ENCODE measurements around the gene NKD2.
"Not testable (repeated sequence)": the region's sequence is repeated elsewhere in the genome, so short reads cannot be mapped to it uniquely, and the experiment has no call there.

The NKD2 gene

DNA sequence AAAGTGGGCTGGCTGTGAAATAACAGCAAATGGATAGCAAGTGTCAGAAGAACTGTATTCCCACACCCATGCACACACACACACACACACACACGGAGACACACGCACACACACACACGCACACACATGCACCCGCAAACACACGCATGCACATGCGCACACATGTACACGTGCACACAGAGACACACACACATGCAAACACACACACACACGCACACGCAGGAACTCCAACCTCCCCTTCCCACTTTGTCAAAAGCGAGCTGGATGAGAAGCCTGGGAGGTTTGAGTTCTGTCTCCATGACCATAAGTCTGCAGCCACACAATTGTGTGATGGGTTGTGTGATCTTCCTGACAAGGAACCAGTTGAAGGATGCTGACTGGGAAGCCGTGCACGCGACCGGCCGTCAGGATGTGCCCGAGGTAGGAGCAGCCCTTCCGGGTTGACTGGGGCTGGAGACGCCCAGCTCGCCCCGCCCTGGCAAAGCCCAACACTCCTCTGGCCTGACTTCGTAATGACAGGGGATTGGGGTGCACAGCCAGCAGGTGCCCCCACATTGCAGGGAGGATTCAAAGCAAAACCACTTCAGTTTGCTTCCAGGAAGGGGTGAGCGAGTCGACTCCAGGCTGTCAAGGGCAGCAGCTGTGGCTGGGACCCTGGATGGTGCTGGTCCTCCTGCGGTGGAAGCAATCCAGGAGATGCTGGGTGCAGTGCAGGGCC is 29.3 kb upstream of the NKD2 start:
- no peak for DNase-seq

DNA sequence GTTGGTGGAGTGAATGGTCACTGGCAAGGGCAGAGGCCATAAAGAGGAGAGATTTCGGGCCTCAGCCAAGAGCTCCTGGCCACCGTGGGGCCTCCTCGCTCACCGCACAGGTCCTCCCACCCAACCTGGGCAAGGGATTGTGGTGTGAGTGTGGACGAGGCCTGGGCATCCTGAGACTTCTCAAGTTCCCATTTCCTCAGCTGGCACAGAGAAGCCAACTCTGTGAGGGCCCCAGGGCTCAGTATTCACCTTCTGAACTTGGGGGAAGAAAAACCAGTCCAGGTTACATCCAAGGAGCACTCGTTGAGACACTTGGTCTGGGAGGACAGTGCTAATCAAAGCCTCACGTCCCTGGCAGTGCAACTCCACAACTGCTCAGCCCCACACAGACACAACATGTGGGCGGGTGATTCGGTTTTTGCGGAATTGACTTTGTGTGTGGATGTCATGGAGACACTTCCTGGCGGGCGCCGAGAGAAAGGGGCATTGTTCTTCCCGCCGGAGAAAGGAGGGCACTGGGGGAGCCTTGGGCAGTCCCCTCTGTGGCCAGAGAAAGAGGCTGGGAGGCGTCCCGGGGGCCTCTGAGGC is 28.5 kb upstream of the NKD2 start:
- DNase-seq: peak; percentile 45

DNA sequence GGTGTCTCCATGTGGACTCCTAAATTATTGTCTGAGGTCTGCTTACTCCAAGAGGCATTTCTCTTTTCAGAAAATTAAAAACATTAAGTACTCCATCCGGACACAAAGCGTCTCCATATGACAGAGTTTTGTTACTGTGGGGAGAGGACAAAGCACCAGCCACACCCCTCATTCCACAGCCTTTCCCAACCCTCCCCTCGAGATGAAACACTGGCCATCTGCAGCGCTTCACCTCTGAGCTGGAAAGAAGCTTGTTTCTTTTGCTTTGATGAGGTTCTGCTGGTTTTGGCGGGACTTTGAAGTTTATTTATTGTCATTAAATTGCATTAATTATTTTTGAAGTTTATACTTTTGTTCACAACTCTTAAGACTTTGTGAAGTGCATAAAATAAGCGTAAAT is 27.6 kb upstream of the NKD2 start:
- no peak for DNase-seq

DNA sequence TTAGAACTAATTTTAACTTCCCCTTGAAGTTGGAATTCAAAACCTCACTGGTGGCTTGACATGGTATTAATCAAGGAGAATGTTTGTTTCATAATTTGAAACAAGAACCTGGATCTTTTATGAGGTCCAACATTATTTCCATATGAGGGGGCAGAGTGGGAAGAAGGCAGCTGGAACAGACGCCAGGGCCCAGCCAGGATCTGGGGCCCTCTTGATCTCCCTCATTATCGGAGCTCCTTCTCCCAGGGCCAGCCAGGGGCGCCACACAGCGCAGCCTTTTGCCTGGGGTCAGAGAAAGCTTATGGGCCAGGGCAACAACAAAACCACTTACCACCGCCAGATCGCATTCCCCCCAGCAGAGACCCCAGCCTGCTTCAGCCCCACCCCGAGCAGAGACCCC is 27.1 kb upstream of the NKD2 start:
- no peak for DNase-seq

DNA sequence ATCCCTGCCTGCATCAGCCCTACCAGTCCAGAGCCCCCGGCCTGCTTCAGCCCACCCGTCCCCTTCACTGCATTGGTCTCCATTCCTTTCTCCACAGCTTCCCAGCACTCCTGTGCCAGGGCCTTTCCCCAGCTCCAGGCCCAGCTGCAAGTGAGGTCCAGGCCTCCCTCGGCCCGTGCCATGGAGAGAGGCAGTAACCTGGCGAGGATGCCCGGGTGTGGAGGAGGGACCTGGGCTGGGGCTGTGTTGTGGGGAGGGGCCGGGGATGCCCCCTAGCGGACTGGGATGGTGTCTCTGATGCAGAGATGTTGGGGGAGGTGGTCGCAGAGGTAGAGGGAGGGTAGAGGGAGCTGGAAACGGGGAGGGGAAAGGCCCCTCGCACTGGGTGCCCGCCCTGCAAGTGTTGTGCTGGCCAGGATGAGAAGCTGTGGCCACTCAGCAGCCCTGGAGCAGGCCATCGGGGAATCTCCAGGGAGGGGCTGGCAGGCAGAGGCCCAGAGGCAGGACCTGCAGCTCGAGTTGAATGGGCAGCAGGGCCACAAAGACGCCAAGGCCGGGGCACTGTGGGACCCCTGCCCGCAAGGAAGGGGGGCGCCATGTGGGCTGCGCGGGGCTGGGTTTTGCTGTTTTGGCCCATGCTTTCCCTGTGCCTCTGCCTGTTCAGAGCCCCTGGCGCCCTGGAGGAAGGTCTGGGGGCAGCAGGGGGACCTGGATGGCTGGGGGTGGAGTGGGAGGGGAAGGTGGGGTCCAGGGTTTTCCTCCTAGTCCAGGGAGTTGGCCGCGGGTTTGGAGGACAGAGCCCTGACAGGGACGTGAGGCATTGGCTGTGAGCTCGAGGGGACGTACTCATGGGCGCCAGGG is 26.0 kb upstream of the NKD2 start:
- DNase-seq: peak; percentile 57

DNA sequence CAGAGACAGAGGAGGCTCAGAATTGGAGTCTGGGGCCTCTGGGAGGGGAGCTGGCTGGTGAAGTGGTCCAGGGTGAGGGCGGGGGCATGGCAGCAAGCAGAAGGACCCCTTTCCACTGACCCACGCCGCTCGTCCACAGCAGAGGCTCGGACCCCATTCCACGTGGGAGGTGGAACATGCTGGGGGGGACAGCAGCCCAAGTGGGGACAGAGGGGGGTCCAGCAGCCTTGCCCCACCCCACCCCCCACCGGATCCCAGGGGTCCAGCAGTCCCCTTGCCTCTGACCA is 25.4 kb upstream of the NKD2 start:
- DNase-seq: peak; percentile 47

DNA sequence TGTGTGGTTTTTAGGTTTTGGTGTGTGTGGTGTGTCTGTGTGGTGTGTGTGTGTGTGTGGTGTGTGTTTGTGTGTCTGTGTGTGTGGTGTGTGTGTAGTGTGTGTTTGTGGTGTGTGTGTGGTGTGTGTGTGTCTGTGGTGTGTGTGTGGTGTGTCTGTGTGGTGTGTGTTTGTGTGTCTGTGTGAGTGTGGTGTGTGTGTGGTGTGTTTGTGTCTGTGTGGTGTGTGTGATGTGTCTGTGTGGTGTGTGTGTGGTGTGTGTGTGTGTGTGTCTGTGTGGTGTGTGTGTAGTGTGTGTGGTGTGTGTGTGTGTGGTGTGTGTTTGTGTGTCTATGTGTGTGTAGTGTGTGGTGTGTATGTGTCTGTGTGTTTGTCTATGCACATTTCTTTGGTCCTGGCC is 25.0 kb upstream of the NKD2 start:
- no peak for DNase-seq

DNA sequence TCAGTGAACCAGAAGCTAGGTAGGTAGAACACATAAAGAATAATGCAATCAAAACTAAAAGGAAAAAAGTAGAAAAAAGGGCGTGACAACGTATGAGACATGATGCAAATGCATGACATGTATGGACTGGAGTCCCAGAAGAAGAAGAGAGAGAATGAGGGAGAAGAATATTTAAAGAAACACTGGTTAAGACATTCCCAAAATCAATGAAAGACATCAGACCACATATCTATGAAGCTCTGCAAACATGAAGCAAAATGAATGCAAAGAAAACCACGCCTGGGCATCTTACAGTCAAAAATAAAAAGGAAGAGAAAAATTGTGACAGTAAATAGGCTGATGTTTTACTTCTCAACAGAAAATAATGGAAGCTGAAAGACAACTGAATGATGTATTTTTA is 23.8 kb upstream of the NKD2 start:
- DNase-seq: no peak

DNA sequence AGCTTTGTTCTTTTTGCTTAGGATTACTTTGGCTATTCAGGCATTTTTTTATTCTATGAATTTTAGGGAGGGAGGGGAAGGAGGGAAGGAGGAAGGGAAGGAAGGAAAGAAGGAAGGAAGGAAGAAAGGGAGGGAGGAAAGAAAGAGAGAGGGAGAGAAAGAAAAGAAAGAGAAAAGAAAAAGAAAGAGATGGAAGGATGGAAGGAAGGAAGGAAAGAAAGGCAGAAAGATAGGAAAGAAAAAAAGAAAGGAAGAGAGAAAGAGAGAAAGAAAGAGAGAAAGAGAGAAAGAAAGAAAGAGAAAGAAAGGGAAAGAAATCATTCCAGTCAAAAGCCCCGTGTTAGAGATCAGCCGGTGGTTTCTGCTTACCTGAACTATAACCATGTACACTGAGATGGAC is 20.8 kb upstream of the NKD2 start:
- DNase-seq: no peak

DNA sequence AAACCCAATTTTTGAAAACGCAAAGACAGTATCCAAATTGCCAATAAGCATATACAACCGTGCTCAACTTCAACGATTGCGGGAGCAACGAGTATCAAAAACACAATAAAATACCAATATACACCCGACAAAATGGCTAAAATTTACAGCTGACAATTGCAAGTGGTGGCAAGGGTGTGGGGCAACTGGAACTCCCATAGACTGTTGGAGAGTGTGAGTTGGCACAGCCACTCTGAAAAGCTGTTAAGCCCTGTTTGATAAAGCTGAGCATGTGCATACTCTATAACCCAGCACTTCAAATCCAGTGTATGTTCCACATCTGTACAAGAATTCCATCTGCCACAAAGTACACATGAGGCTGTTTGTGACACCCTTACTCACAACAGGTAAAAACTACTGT is 20.3 kb upstream of the NKD2 start:
- no peak for DNase-seq

DNA sequence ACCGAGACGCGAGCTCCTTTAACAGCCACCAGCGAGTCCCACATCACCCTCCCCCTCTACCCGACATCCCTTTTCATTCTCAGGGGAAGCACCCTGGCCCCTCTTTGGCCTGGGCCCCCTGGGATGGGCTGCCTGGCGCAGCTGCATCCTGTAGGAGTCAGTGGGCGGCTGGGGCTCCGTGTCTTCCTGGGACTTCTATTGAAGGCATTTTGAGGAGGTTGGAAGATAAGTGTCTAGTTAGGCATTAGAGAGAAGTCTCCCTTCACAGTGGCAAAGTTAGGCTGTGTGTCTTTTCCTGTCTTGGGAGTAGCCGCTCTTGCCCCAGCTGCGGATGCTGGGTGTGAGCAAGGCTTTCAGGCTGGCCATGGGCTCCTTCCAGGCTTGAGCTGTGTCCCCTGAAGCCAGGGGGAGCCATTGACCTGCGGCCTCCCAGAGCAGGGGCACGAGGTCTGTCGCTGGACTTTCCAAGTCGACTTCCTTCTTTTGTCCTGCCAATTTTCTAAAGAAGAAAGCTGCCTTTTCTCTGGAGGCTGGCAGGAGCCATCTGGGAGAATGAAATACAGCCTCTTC is 18.6 kb upstream of the NKD2 start:
- DNase-seq: peak; percentile 56

DNA sequence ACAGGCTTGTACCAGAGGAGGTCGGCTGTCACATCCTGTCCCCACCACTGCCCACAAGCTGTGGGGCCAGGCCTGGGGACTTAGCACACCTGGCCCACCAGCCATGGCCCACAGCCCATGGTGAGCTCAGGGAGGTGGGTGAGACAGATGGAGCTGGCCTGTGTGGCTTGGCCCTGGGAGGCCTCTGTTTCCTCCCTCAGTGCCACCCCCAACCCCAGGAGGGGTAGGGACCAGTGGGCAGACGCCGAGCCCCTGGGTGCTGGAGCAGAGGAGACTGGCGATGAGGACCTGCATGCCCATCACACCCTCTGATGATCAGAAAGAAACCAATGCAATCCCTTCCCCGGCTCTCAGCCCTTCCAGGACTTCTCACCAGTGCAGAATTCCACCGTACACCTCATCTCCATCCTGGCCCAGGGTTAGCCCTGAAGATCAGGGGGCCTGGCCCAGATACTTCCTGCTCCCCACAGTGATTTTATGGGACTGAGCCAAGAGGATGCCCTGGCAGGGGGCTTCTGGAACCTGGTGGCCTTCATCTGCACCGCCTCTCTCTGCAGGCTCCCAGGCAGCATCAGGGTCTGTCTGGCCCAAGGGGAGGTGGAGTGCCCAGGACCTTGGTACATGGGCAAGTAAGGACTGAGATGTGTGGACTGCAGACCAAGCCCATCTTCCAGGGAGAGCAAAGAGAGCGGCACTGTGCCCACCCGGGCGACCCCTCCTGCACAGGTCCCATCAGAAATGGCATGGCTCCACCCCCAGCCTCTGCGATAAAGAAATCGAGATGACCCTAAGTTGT is 16.9 kb upstream of the NKD2 start:
- peak; percentile 42 for DNase-seq

DNA sequence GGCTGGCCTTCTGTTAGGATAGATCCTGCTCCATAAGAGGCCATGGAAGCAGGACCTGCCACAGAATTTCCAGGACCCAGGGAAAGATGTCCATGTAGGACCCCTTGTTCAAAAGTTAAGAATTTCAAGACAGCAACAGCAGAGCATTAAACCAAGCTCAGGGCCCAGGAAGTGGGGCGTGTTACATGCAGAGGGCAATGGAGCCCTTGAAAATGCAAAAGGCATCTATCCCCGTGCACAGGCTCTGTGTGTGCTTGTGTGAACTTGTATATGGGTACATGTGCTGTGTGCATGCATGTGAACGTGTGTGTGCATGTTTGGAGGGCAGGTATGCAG is 14.4 kb upstream of the NKD2 start:
- DNase-seq: peak; percentile 31

DNA sequence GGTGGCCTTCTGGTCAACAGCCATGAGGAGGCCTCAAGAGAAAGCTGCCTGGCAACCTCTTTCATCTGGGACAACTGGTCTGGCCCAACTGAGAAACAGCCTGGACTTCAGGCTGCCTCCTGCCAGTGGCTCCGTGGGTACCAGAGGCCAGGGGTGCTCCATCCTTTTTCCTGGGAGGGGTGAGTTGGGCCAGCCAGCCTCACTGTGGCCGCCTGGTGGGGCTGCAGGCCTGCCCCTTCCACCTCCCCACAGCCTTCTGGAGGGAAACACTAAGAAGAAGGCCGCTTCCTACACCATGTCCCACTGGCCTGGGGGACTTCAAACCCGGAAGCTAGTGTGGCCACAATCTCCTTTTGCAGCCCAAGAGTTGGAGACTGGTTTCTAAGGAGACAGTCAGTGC is 13.8 kb upstream of the NKD2 start:
- DNase-seq: peak; percentile 41

DNA sequence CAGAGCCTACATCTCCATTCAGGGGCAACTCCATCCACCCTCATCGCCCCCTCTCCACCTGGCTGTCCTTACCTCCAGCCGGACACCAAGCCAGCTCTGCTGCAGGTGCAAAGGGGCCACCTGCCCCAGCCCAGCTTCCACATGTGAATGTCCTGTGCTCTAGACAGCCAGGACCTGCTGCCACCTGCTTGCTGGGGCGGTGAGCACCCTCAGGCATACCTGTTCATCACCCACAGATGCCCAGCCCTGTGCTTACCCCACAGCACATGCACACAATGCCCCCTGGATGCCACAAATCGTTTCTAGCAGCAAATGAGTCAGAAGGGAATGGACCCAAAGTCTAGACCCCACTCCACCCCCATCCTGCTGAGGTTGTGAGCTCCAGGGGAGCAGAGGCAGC is 13.3 kb upstream of the NKD2 start:
- DNase-seq: peak; percentile 31

DNA sequence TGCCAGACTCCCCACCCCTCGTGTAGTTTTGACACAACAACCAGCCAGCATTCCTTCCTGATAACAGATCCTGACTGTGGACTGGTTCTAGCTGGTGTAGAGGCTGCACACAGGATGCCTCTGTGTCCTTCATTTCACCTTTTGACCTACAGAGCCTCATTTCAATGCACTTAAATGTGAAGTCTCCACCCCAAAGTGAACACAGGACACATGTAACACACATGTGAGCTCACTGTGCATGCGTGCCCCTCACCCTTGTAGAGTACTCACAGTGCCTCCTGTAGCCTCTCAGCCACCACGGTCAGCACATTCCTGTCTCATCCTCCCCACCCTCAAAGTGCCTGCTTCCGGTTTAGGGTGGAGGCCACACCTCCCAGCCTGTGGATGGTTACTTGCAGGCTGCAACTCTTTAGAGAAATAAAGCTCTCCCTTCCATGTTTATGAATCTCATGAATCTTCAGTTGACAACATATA is 11.6 kb upstream of the NKD2 start:
- DNase-seq: peak; percentile 61

DNA sequence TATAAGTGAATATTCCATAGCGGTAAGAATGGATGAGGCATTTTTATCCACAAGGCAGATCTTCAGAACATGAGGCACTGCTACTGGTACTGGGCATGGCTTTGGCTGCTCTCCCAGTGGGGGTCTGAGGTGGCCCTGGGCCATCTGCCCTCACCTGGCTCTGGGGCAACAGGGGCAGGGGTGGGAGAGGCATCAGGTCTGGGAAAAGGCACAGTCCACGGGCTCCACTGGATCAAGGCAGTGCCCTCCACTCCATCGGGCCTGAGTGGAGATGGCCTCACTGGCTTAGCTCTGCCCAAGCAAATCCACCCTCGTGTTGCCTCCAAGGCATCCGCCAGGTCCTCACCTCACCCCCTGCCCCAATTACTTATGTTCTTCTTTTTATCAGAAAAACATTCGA is 10.9 kb upstream of the NKD2 start:
- peak; percentile 44 for DNase-seq

DNA sequence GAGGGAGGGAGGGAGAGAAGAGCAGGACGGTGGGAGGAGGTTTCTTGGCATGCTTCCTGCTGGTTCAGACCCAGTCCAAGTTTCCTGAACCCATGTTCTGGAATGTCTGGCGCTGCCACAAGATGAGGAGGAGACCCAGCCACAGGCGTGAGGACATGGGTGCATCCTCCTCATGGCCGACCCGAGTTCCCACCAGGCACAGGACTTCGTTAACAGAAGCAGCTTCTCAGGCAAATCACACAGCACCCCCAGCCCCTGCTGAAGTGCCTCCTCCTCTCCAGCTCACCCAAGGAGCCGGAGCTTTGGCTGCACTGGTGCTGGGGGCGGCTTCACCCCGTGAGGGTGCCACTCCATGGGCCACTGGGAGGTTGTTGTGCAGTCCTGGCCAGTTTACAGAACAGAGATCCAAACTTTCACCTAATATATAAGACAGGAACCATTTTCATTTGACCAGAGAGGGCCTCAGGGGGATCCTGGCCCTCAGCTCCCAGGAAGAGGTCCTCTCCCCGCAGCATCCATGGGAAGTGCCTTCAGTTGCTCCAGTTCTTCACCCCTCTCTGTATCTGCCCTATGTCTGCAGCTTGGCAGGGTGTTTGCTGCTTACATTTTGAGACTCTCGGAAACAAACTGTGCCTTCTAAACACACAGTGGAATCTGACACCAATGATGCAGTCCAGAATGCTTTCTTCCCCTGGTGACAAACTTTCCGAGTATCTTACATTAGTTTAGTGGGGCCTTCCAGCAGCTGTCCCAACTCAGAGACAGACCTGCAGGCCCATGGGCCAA is 10.2 kb upstream of the NKD2 start:
- no peak for DNase-seq

DNA sequence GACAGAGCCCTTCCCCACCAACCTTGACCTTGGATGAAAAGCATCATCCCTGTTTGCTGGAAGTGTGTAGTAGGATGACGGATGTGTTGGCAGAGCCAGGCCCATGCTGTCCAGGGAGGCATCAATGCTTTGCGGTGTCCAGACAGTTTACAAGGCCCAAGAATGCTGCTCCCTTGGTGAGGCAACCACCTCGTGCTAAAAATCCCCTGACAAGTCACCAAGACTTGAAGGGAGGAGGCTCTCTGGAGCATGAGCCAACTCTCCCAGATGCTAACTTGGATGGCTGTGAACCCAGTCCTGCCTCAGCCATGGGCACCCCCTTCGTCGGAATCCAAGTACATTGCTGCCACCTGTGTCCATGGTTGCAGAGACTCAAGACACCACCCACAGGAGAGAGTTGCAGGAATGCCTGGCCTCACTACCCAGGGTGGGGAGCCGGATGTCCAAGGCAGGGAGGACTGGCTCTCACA is 9.5 kb upstream of the NKD2 start:
- DNase-seq: peak; percentile 30

DNA sequence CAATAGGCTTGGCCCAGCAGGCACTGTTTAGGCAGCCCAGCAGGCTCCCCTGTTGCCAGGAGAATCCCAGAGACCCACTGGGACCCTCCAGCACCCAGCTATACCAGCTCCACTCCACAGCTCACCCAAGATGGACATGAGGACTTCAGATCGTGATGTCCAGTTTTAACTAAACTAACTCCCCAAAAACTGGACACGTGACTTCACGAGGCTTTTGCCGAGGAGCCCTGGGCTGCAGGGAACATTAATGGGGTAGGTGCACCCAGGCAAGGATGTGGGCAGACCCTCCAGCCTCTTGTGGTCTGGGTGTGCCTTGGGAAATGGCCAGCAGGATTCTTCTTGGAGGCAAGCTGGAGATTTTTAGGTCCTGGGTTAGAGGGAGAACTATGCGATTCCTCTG is 8.9 kb upstream of the NKD2 start:
- DNase-seq: no peak

DNA sequence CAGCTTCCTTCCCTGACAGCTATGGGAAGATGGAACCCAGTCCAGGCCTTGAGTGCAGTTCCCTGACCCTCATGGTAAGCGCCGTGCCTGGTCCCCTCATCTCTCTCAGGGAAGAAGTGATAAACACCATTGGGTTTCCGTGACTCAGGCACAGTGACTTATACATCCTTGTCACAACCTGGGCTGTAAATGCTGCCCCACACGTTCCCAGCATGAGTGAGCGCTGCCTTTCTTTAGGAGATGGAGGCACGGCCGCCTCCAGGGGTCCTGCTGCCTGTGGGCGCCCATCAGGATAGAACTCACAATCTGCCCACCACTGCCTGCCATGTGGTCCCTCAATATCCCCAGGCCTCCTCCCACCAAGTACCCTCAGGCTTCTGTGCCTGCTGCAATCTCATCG is 8.3 kb upstream of the NKD2 start:
- DNase-seq: peak; percentile 47

DNA sequence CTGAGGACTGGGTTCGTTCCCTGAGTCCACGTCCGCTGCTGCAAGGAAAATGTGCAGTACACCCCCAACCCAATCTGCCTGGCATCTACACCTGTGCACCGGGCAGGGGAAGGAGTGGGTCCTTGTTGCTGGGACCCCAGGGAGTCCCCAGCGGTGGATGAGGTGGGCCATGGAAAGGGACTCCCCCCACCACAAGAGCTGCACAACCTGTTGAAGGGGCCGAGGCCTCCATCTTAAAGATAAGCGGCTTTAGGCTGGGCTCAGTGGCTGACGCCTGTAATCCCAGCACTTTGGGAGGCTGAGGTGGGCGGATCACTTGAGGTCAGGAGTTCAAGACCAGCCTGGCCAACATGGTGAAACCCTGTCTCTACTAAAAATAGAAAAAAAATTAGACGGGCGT is 7.8 kb upstream of the NKD2 start:
- not testable (repeated sequence) for DNase-seq
